HG03558 (cell line): Measurements from ENCODE around the gene POC1A.

ENCODE experiments used
- ATAC-seq: cut with Tn5 transposase; IDR thresholded peaks from one replicate; pipeline ENCODE4 v1.9.1; 2021; ENCODE audit warnings: moderate number of reproducible peaks; ENCODE audit not compliant: unreplicated experiment; ENCODE audit errors: extremely low read depth

POC1A gene

GRCh38 chr3:52089691-52090090 is 64.5 kb downstream of the POC1A start:
- no peak for ATAC-seq

- ATAC-seq: no peak
Measured at GRCh38 chr3:52088445-52089367, 65.5 kb downstream of the POC1A start.

GRCh38 chr3:52087731-52088130 is 66.5 kb downstream of the POC1A start:
- ATAC-seq: no peak

DNA sequence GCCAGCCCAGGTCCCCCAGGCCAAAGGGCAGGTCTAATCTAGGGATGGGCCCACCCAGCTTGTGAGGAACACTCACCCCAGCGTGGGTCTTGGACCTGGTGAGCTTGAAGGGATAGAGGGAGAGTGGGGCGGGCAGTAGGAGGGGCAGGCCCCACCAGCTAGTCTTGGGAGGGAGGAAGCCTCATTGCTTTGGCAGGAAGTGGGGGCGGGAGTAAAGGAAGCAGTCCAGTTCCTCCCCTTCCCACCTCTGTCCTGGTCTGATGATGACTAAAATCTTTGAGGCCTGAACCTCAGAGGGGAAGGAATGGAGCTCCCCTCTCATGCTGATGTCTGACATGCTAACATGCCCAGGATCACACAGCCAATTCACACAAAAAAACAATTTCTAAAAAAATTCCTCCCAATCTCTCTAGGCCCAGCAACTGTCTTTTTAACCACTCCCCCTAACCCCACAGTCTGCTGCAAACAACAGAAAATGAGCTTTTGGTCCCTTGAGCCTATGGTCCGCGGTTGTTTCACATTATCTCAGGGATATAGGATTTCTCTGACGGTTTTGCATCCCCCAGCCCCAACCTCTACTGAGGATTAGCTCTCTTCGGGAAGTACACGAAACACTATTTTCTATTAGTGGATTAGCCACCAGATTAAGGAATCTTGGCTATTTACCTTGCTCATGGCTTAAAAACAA is 67.1 kb downstream of the POC1A start:
- no peak for ATAC-seq

- ATAC-seq: no peak
Measured at GRCh38 chr3:52086461-52086860, 67.8 kb downstream of the POC1A start.

DNA sequence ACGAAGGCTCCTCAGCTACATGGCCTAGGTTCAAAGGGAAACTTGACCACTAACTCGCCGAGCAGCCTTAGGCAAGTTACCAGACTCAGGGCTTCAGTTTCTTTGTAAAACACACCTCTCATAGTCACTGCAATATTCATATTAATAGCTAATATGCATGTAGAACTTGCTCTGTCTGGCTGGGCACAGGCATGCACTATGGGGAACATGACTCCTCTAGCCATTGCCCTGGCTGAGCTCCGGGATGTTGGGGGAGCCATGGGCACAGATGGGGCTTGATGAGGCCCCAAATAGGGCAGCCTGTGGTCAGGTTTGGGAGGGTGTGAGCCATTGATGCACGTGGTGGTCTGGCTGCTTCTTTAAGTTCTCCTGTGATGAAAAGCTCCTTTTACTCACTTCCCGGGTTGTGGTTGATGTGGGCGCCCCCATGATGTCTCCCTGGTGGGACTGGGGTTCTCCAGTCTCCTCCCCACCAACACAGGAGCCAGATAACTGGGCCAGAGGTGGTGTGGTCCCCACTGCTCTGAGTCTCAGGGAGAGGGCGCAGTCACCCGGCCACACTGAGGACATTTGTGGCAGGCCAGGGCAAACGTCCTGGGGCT is 68.4 kb downstream of the POC1A start:
- no peak for ATAC-seq

DNA sequence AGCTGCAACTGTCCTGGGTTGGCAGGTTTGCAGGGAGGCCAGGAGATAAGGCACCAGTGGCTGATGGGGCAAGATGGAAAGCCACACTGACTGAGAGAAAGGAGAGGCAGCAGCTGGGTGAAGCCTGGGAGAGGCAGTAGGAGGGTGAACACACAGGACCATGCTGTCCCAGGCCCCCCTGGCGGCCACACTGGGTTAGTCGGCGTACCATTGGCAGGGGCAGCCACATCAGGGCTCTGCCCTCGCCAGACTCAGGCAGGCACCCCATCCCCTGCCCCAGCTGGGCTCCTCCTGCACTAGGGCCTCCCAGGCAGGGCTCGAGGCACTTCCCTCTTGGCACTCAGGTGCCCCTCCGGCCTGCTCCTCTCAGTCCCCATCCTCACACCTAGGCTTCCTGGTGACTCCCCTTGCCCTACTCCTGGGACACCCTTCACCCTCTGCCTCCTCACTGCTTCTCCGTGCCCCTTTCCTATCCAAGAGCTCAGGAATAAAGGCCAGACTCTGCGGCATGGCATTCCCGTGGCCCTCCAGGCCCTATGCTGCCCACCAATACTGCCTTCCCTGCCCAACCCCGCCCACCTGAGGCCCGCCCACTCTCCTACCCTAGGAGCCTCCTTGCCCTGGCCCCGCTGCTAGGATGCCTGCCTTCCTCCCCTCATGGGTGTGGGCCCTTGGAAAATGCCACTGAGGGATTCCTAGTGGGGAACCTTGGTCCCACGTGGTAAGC is 69.1 kb downstream of the POC1A start:
- ATAC-seq: no peak

GRCh38 chr3:52084216-52084945 is 69.8 kb downstream of the POC1A start:
- ATAC-seq: no peak

- no peak for ATAC-seq
Measured at GRCh38 chr3:52083556-52084087, 70.6 kb downstream of the POC1A start.

DNA sequence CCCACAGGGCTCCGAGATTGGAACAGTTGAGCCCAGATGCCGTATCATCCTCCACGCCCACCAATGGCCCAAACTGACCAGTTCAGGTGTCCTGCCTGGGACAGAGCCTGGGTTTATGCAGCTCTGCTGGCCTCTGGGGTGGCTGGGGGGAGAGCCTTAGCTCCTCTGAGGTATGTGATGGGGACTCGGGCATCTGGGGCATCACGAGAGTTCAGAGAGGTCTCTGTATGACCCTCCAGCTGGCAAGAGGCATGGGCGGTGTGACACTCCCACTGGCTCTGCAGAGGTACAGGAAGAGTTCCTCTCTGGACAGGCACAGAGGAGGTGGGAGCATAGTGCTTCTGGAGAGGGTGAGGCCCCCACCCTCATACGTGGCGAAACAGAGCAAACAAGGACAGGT is 71.3 kb downstream of the POC1A start:
- no peak for ATAC-seq

- no peak for ATAC-seq
Measured at GRCh38 chr3:52080830-52081719, 73.1 kb downstream of the POC1A start.

DNA sequence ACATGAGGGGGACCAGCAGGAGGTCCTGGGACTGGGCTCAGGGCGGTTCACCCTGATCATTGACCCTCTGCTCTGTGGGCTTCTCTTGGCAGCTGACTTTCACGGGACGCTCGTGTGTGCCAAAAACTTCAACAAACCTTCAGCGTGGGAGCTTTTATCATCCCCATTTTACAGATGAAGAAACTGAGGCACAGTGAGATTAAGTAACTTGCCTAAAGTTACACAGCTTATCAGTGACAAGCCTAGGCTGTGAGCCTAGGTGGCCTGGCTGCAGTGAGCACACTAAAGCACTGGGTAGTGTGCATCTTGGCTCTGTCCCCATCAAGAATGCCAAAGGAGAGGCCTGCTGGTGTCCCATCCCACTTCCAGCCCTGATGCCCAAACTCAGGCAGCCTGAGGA is 74.3 kb downstream of the POC1A start:
- ATAC-seq: no peak

GRCh38 chr3:52078781-52079560 is 75.3 kb downstream of the POC1A start:
- no peak for ATAC-seq

GRCh38 chr3:52077925-52078324 is 76.3 kb downstream of the POC1A start:
- ATAC-seq: no peak

- ATAC-seq: no peak
Measured at GRCh38 chr3:52076896-52077780, 77.1 kb downstream of the POC1A start.

DNA sequence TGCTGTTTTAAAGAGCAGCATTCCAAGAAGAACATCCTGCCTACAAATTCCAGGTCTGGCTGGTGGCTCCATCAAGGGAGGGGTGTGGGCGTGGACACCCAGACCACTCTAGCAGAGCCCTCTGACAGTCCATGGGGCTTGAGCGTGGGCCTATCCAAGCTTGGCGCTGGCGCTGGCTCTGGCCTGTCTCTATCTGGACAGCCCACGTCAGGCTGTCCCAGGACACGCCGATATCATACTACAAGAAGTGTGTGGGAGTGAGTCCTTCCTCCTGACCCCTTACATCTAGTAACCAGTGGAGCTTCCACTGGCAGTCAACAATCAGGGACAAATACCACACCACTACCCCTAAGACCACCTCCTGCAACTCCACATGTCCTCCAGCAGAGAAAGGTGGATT is 80.7 kb downstream of the POC1A start:
- no peak for ATAC-seq

- ATAC-seq: no peak
Measured at GRCh38 chr3:52072471-52072870, 81.8 kb downstream of the POC1A start.
